Measurements from ENCODE around the gene MKRN1. TPM values are rescaled to one million over a fixed set of nuclear protein-coding genes. Genes with fewer than 3 reads are reported as not detected.
A peak's percentile ranks its signal among the peaks of the same experiment; 100 is the strongest.

Gene MKRN1
- total RNA-seq, 1 experiment from 2014 or later: 121 TPM

- TF ChIP-seq, protein P1, sequence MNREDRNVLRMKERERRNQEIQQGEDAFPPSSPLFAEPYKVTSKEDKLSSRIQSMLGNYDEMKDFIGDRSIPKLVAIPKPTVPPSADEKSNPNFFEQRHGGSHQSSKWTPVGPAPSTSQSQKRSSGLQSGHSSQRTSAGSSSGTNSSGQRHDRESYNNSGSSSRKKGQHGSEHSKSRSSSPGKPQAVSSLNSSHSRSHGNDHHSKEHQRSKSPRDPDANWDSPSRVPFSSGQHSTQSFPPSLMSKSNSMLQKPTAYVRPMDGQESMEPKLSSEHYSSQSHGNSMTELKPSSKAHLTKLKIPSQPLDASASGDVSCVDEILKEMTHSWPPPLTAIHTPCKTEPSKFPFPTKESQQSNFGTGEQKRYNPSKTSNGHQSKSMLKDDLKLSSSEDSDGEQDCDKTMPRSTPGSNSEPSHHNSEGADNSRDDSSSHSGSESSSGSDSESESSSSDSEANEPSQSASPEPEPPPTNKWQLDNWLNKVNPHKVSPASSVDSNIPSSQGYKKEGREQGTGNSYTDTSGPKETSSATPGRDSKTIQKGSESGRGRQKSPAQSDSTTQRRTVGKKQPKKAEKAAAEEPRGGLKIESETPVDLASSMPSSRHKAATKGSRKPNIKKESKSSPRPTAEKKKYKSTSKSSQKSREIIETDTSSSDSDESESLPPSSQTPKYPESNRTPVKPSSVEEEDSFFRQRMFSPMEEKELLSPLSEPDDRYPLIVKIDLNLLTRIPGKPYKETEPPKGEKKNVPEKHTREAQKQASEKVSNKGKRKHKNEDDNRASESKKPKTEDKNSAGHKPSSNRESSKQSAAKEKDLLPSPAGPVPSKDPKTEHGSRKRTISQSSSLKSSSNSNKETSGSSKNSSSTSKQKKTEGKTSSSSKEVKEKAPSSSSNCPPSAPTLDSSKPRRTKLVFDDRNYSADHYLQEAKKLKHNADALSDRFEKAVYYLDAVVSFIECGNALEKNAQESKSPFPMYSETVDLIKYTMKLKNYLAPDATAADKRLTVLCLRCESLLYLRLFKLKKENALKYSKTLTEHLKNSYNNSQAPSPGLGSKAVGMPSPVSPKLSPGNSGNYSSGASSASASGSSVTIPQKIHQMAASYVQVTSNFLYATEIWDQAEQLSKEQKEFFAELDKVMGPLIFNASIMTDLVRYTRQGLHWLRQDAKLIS (CRISPR knock-in tag; IDR thresholded peaks at IDR 0.05; ENCODE audit: borderline replicate concordance): peak; percentile 55; the same call in 1 of the 2 replicates
- TF ChIP-seq FOXJ3 (CRISPR knock-in tag; IDR thresholded peaks at IDR 0.05; ENCODE audit: borderline replicate concordance) (no peak), MAX (CRISPR knock-in tag; IDR thresholded peaks at IDR 0.05) (0 out of 2 replicates have a peak, but pooled peaks have one; percentile 18), KAT7 (CRISPR knock-in tag; IDR thresholded peaks at IDR 0.05; ENCODE audit: borderline replicate concordance) (0 out of 2 replicates have a peak, but pooled peaks have one; percentile 22), SP1 (CRISPR knock-in tag; conservative IDR thresholded peaks at IDR 0.05) (0 out of 2 replicates have a peak, but pooled peaks have one; percentile 31), USF2 (CRISPR knock-in tag; IDR thresholded peaks at IDR 0.05) (peak; percentile 65)
- TF ChIP-seq, protein P2, sequence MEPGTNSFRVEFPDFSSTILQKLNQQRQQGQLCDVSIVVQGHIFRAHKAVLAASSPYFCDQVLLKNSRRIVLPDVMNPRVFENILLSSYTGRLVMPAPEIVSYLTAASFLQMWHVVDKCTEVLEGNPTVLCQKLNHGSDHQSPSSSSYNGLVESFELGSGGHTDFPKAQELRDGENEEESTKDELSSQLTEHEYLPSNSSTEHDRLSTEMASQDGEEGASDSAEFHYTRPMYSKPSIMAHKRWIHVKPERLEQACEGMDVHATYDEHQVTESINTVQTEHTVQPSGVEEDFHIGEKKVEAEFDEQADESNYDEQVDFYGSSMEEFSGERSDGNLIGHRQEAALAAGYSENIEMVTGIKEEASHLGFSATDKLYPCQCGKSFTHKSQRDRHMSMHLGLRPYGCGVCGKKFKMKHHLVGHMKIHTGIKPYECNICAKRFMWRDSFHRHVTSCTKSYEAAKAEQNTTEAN (CRISPR knock-in tag; IDR thresholded peaks at IDR 0.05): 0 out of 2 replicates have a peak, but pooled peaks have one; percentile 57
- TF ChIP-seq, protein P3, sequence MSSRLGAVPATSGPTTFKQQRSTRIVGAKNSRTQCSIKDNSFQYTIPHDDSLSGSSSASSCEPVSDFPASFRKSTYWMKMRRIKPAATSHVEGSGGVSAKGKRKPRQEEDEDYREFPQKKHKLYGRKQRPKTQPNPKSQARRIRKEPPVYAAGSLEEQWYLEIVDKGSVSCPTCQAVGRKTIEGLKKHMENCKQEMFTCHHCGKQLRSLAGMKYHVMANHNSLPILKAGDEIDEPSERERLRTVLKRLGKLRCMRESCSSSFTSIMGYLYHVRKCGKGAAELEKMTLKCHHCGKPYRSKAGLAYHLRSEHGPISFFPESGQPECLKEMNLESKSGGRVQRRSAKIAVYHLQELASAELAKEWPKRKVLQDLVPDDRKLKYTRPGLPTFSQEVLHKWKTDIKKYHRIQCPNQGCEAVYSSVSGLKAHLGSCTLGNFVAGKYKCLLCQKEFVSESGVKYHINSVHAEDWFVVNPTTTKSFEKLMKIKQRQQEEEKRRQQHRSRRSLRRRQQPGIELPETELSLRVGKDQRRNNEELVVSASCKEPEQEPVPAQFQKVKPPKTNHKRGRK (CRISPR knock-in tag; IDR thresholded peaks at IDR 0.05; ENCODE audit: borderline replicate concordance): no peak
- TF ChIP-seq, protein P4, sequence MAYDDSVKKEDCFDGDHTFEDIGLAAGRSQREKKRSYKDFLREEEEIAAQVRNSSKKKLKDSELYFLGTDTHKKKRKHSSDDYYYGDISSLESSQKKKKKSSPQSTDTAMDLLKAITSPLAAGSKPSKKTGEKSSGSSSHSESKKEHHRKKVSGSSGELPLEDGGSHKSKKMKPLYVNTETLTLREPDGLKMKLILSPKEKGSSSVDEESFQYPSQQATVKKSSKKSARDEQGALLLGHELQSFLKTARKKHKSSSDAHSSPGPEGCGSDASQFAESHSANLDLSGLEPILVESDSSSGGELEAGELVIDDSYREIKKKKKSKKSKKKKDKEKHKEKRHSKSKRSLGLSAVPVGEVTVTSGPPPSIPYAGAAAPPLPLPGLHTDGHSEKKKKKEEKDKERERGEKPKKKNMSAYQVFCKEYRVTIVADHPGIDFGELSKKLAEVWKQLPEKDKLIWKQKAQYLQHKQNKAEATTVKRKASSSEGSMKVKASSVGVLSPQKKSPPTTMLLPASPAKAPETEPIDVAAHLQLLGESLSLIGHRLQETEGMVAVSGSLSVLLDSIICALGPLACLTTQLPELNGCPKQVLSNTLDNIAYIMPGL (CRISPR knock-in tag; IDR thresholded peaks at IDR 0.05): peak; percentile 74; the same call in 1 of the 2 replicates
Observed at GRCh38 chr7:140403878-140404564, 75.3 kb downstream of the MKRN1 start, which contains the start of gene RAB19 (continued).

Other genes with a start within 250 kb of the MKRN1 start
- gene SLC37A3, start 81.0 kb downstream of the MKRN1 start, total RNA-seq (2021): 48.2 to 54.8 TPM (median 48.7 TPM) in 3 replicates
- 10.8 to 13.9 TPM (median 13.6 TPM) in 3 replicates for gene RAB19, start 75.4 kb downstream of the MKRN1 start, total RNA-seq (2021)
- gene DENND2A, start 161.3 kb upstream of the MKRN1 start, total RNA-seq (2021): 10.0 to 13.6 TPM (median 12.7 TPM) in 3 replicates
- gene ADCK2, start 193.4 kb upstream of the MKRN1 start, total RNA-seq (2021): 10.1 to 12.7 TPM (median 12.0 TPM) in 3 replicates
- 152 to 170 TPM (median 162 TPM) in 3 replicates for gene NDUFB2, start 217.2 kb upstream of the MKRN1 start, total RNA-seq (2021)